Breast epithelium (tissue), 4 donors: Measurements from ENCODE around the gene GFRA4. TPM values are rescaled to one million over a fixed set of nuclear protein-coding genes. Genes with fewer than 3 reads are reported as not detected.

ENCODE experiments used
- DNase-seq, 2 donors: peaks; one replicate each; pipeline ENCODE4 v3.0.0-alpha.2; 2019; ENCODE audit warnings: low spot score in 2 of 2
- H3K27ac ChIP-seq, 2 donors: fragments of 200-600 bp; sonication (generic) in 1 of 2; one replicate each; pipeline ENCODE4 v1.5.1; 2016 to 2019; ENCODE audit warnings: mild to moderate bottlenecking in 1 of 2
- H3K27me3 ChIP-seq, 2 donors: fragments of 200-600 bp; sonication (generic) in 1 of 2; one replicate each; pipeline versions ENCODE4 v1.5.1 to v1.6.0; 2017 to 2019; ENCODE audit warnings: control low read depth in 1 of 2, mild to moderate bottlenecking in 1 of 2
- H3K36me3 ChIP-seq: fragments of 200-600 bp; one replicate; pipeline ENCODE4 v1.5.1; 2019
- H3K4me1 ChIP-seq, 2 donors: fragments of 200-600 bp; sonication (generic); one replicate each; pipeline ENCODE4 v1.5.1; 2016 to 2019; ENCODE audit warnings: control low read depth in 1 of 2
- H3K4me3 ChIP-seq, 3 donors: fragments of 200-600 bp; sonication (generic); 1 replicate in 2 of 3; 2 replicates in 1 of 3; pipeline ENCODE4 v1.5.1; 2016 to 2019; ENCODE audit warnings: mild to moderate bottlenecking in 3 of 3, moderate library complexity in 2 of 3
- H3K9me3 ChIP-seq, 2 donors: fragments of 200-600 bp; sonication (generic) in 1 of 2; one replicate each; pipeline ENCODE4 v1.5.1; 2016 to 2019; ENCODE audit warnings: control low read depth in 1 of 2
- CTCF ChIP-seq, 3 donors: fragments of 450-650 bp; IDR thresholded peaks; one replicate each; pipeline ENCODE4 v1.5.1; 2016 to 2017; ENCODE audit warnings: antibody characterized with exemption in 3 of 3, mild to moderate bottlenecking in 3 of 3, moderate library complexity in 3 of 3
- POLR2A ChIP-seq: fragments of 450-650 bp; IDR thresholded peaks from one replicate; pipeline ENCODE4 v1.6.1; 2016; ENCODE audit warnings: antibody characterized with exemption, mild to moderate bottlenecking, moderate library complexity
- POLR2AphosphoS5 ChIP-seq, 3 donors: sonication (generic); formaldehyde crosslinking; IDR thresholded peaks; one replicate each; pipeline ENCODE4 v1.6.1; 2017; ENCODE audit warnings: antibody characterized with exemption in 3 of 3
- intact Hi-C: fragments of 100-400 bp; cut with DNase I; formaldehyde crosslinking; loops from one replicate; pipeline ENCODE4 v1.15.1; 2023; ENCODE audit warnings: low total_unique reads
- total RNA-seq, 3 donors: library from RNA; depleted of rRNA; stranded (reverse); fragments of >200 nt; gene quantifications; one replicate each; pipeline ENCODE4 v1.1.0, GENCODE V29; 2016

The GFRA4 gene
- total RNA-seq, 3 donors from 2014 or later: not detected

- Histone ChIP-seq H3K27me3 (peaks cover 0 to 23% of the 10 kb centered on the region in 2 donors), H3K27ac (peak overlapping the region; percentile 68 to 84), H3K4me3 (peak overlapping the region; percentile 54 to 74 (median 54)), H3K9me3 (no peaks in the 10 kb centered on the region), H3K4me1 (peaks cover 0 to 7% of the 10 kb centered on the region in 2 donors), H3K36me3 (no peaks in the 10 kb centered on the region)
- intact Hi-C loops: no loop called here
- no peak for DNase-seq
- no peak for TF ChIP-seq POLR2AphosphoS5 (IDR thresholded peaks at IDR 0.05)
- no peak for TF ChIP-seq POLR2A
- TF ChIP-seq CTCF (IDR thresholded peaks at IDR 0.05): no peak
Measured at GRCh38 chr20:3681352-3681930, 18.2 kb upstream of the GFRA4 start.

GRCh38 chr20:3680701-3681351 is 17.6 kb upstream of the GFRA4 start:
- Histone ChIP-seq H3K9me3 (no peaks in the 10 kb centered on the region), H3K4me1 (peaks cover 0 to 7% of the 10 kb centered on the region in 2 donors), H3K27me3 (peaks cover 0 to 27% of the 10 kb centered on the region in 2 donors), H3K27ac (peak overlapping the region; percentile 68 to 84), H3K36me3 (no peaks in the 10 kb centered on the region), H3K4me3 (peak overlapping the region; percentile 54 to 74 (median 54))
- intact Hi-C loops: no loop called here
- TF ChIP-seq POLR2AphosphoS5 (IDR thresholded peaks at IDR 0.05) (no peak), POLR2A (no peak), CTCF (IDR thresholded peaks at IDR 0.05) (no peak)
- DNase-seq: no peak

- intact Hi-C loops: no loop called here
- Histone ChIP-seq H3K4me3 (peak overlapping the region; percentile 54 to 74 (median 54)), H3K4me1 (peaks cover 0 to 7% of the 10 kb centered on the region in 2 donors), H3K27me3 (peaks cover 0 to 35% of the 10 kb centered on the region in 2 donors), H3K27ac (peak overlapping the region; percentile 68 to 84), H3K36me3 (no peaks in the 10 kb centered on the region), H3K9me3 (no peaks in the 10 kb centered on the region)
- no peak for DNase-seq
- TF ChIP-seq POLR2AphosphoS5 (IDR thresholded peaks at IDR 0.05) (no peak), POLR2A (no peak), CTCF (IDR thresholded peaks at IDR 0.05) (no peak)
Measured at GRCh38 chr20:3679749-3680700, 16.8 kb upstream of the GFRA4 start.

- Histone ChIP-seq H3K36me3 (no peaks in the 10 kb centered on the region), H3K4me1 (peaks cover 0 to 7% of the 10 kb centered on the region in 2 donors), H3K27me3 (peaks cover 0 to 41% of the 10 kb centered on the region in 2 donors), H3K9me3 (no peaks in the 10 kb centered on the region), H3K27ac (peak overlapping the region; percentile 68 to 84), H3K4me3 (peak overlapping the region; percentile 54 to 74 (median 54))
- no peak for DNase-seq
- intact Hi-C loops: no loop called here
- no peak for TF ChIP-seq POLR2AphosphoS5 (IDR thresholded peaks at IDR 0.05)
- TF ChIP-seq CTCF (IDR thresholded peaks at IDR 0.05): no peak
- no peak for TF ChIP-seq POLR2A
Measured at GRCh38 chr20:3678856-3679720, 15.9 kb upstream of the GFRA4 start.
